CD8-positive, alpha-beta memory T cell (primary cell): ENCODE results near the gene SUFU. TPM values are rescaled to one million over a fixed set of nuclear protein-coding genes. Genes with fewer than 3 reads are reported as not detected.
"Not testable (repeated sequence)": the region's sequence is repeated elsewhere in the genome, so short reads cannot be mapped to it uniquely, and the experiment has no call there.

Experiments
- CTCF ChIA-PET: fragments of 350-600 bp; sonication (Branson Sonifier 250); formaldehyde crosslinking; loops from one replicate; lab custom pipeline; 2021; ENCODE audit warnings: antibody characterized with exemption; lab: Charles Lee
- POLR2A ChIA-PET: fragments of 350-600 bp; sonication (Branson Sonifier 250); formaldehyde crosslinking; loops from one replicate; lab custom pipeline; 2021; ENCODE audit warnings: antibody characterized with exemption; lab: Charles Lee
- DNase-seq, 5 donors: peaks; one replicate each; pipeline versions ENCODE4 v3.0.0 to v3.0.0-alpha.2; 2020 to 2022; ENCODE audit warnings: mixed read lengths in 1 of 5
- H3K27ac ChIP-seq: one replicate; pipeline ENCODE4 v1.7.0; 2013; ENCODE audit warnings: low read depth, mild to moderate bottlenecking, low read length, moderate library complexity
- H3K27me3 ChIP-seq: 2 replicates; pipeline ENCODE4 v1.7.0; 2013; ENCODE audit warnings: low read length, mild to moderate bottlenecking; ENCODE audit not compliant: insufficient read depth, poor library complexity, severe bottlenecking
- H3K36me3 ChIP-seq: 2 replicates; pipeline ENCODE4 v1.7.0; 2013; ENCODE audit warnings: mild to moderate bottlenecking, low read length, moderate library complexity; ENCODE audit not compliant: insufficient read depth
- H3K4me1 ChIP-seq: 2 replicates; pipeline ENCODE4 v1.7.0; 2013; ENCODE audit warnings: mild to moderate bottlenecking, low read length, moderate library complexity; ENCODE audit not compliant: insufficient read depth
- H3K4me3 ChIP-seq: 2 replicates; pipeline ENCODE4 v1.7.0; 2013; ENCODE audit warnings: mild to moderate bottlenecking, low read length
- H3K9me3 ChIP-seq: 2 replicates; pipeline ENCODE4 v1.7.0; 2013; ENCODE audit warnings: mild to moderate bottlenecking, low read length
- H3K27ac Mint-ChIP-seq, 8 donors: one replicate each; pipeline ENCODE4 v1.8.0; 2020 to 2021; ENCODE audit warnings: mixed read lengths in 8 of 8, mild to moderate bottlenecking in 6 of 8, inconsistent platforms in 3 of 8, moderate library complexity in 3 of 8
- H3K27me3 Mint-ChIP-seq, 2 donors: one replicate each; pipeline ENCODE4 v1.8.0; 2020 to 2021; ENCODE audit warnings: mixed read lengths in 2 of 2, mild to moderate bottlenecking in 1 of 2, moderate library complexity in 1 of 2
- H3K36me3 Mint-ChIP-seq, 3 donors: one replicate each; pipeline ENCODE4 v1.8.0; 2020 to 2021; ENCODE audit warnings: mixed read lengths in 3 of 3, inconsistent platforms in 1 of 3, mild to moderate bottlenecking in 1 of 3
- H3K4me1 Mint-ChIP-seq, 3 donors: one replicate each; pipeline ENCODE4 v1.8.0; 2020 to 2021; ENCODE audit warnings: mixed read lengths in 3 of 3, inconsistent platforms in 1 of 3, mild to moderate bottlenecking in 1 of 3
- H3K4me3 Mint-ChIP-seq, 7 donors: one replicate each; pipeline ENCODE4 v1.8.0; 2020 to 2021; ENCODE audit warnings: mixed read lengths in 7 of 7, mild to moderate bottlenecking in 6 of 7, moderate library complexity in 4 of 7, inconsistent platforms in 2 of 7
- H3K9me3 Mint-ChIP-seq, 5 donors: one replicate each; pipeline ENCODE4 v1.8.0; 2020 to 2022; ENCODE audit warnings: mixed read lengths in 5 of 5, mild to moderate bottlenecking in 3 of 5, moderate library complexity in 2 of 5, inconsistent platforms in 1 of 5
- polyA plus RNA-seq: library from polyadenylated mRNA; unstranded; fragments of 300-500 nt; fragmentation: Illumina TruSeq; gene quantifications from one replicate; pipeline ENCODE4 v1.2.3, GENCODE V29; 2021
- total RNA-seq, 2 experiments: library from RNA; stranded (reverse); gene quantifications; one replicate each; pipeline ENCODE4 v1.2.3, GENCODE V29; 2021

Gene SUFU
- total and polyA plus RNA-seq, 3 experiments from 2014 or later: 7.5 to 8.3 (median 8.3) TPM

GRCh38 chr10:102661658-102662028 is 157.9 kb downstream of the SUFU start:
- peak overlapping the region; percentile 29 for H3K4me3 ChIP-seq
- peaks cover 28 to 42% (median 34%) of the 10 kb centered on the region in 3 donors for H3K4me1 Mint-ChIP-seq

GRCh38 chr10:102665904-102666509 is 162.2 kb downstream of the SUFU start:
- DNase-seq: no peak
- CTCF ChIA-PET: interaction anchor here (0.7 to 1.1 kb wide), 4 partner anchors 10 to 20 kb away, joined by 3 to 5 read pairs (median 4); no protein-coding TSS in a partner anchor
- H3K9me3 Mint-ChIP-seq: no peaks in the 10 kb centered on the region
- Histone ChIP-seq H3K36me3 (no peaks in the 10 kb centered on the region), H3K27me3 (no peaks in the 10 kb centered on the region), H3K9me3 (no peaks in the 10 kb centered on the region), H3K27ac (no peak overlapping the region), H3K4me1 (peaks cover 19% of the 10 kb centered on the region), H3K4me3 (no peak overlapping the region)
- peaks cover 16 to 28% (median 23%) of the 10 kb centered on the region in 3 donors for H3K4me1 Mint-ChIP-seq
- H3K4me3 Mint-ChIP-seq: no peak overlapping the region
- peak overlapping the region in 2 of 8 donors; percentile 29 to 33 for H3K27ac Mint-ChIP-seq
- POLR2A ChIA-PET: no interaction called here
- H3K27me3 Mint-ChIP-seq: no peaks in the 10 kb centered on the region
- H3K36me3 Mint-ChIP-seq: no peaks in the 10 kb centered on the region

More at GRCh38 chr10:102661658-102662028, 157.9 kb downstream of the SUFU start:
- no peak for DNase-seq
- H3K27ac ChIP-seq: no peak overlapping the region
- H3K4me1 ChIP-seq: peaks cover 34% of the 10 kb centered on the region
- Mint-ChIP-seq H3K9me3 (no peaks in the 10 kb centered on the region), H3K4me3 (peak overlapping the region; percentile 3 to 80 (median 71)), H3K36me3 (peaks cover 0 to 19% (median 2%) of the 10 kb centered on the region in 3 donors), H3K27me3 (no peaks in the 10 kb centered on the region), H3K27ac (peak overlapping the region; percentile 75 to 93 (median 82))
- ChIA-PET CTCF (interaction anchor here (1.2 to 2.4 kb wide), 4 partner anchors 8 to 17 kb away, joined by 3 to 12 read pairs (median 8); partner anchors contain the start of gene TRIM8), POLR2A (interaction anchor here (1.1 to 4.2 kb wide), 5 partner anchors 10 to 52 kb away, joined by 5 to 51 read pairs (median 11); partner anchors contain the start of genes ARL3, SFXN2 and TRIM8)
- no peaks in the 10 kb centered on the region for H3K9me3 ChIP-seq
- no peaks in the 10 kb centered on the region for H3K36me3 ChIP-seq
- no peaks in the 10 kb centered on the region for H3K27me3 ChIP-seq

- H3K9me3 Mint-ChIP-seq, H3K36me3 ChIP-seq, H3K4me3 ChIP-seq, H3K4me1 ChIP-seq, POLR2A ChIA-PET, CTCF ChIA-PET, H3K27me3 ChIP-seq, H3K27ac ChIP-seq, H3K36me3 Mint-ChIP-seq, DNase-seq, H3K9me3 ChIP-seq, H3K27me3 Mint-ChIP-seq, H3K4me3 Mint-ChIP-seq: not testable (repeated sequence)
- Mint-ChIP-seq H3K27ac (peak overlapping the region in 1 of 8 donors; percentile 26), H3K4me1 (peaks cover 9 to 19% (median 14%) of the 10 kb centered on the region in 3 donors)
Observed at GRCh38 chr10:102667411-102667810, 163.6 kb downstream of the SUFU start.

- peak in 1 of 5 donors; percentile 8 for DNase-seq
- Mint-ChIP-seq H3K9me3 (no peaks in the 10 kb centered on the region), H3K36me3 (no peaks in the 10 kb centered on the region), H3K4me3 (no peak overlapping the region), H3K27me3 (no peaks in the 10 kb centered on the region), H3K4me1 (peaks cover 16 to 29% (median 18%) of the 10 kb centered on the region in 3 donors), H3K27ac (peak overlapping the region in 6 of 8 donors; percentile 28 to 84 (median 54))
- H3K36me3 ChIP-seq: no peaks in the 10 kb centered on the region
- ChIA-PET CTCF (interaction anchor here (0.6 to 3.6 kb wide), 3 partner anchors 9 to 48 kb away, joined by 3 to 23 read pairs (median 8); partner anchors contain the start of gene TRIM8), POLR2A (interaction anchor here (1.4 kb wide), 1 partner anchor 10 kb away, joined by 3 read pairs; no protein-coding TSS in a partner anchor)
- no peaks in the 10 kb centered on the region for H3K27me3 ChIP-seq
- H3K27ac ChIP-seq: no peak overlapping the region
- no peaks in the 10 kb centered on the region for H3K9me3 ChIP-seq
- H3K4me1 ChIP-seq: peaks cover 14% of the 10 kb centered on the region
- H3K4me3 ChIP-seq: no peak overlapping the region
Observed at GRCh38 chr10:102668326-102669107, 164.7 kb downstream of the SUFU start.

- Mint-ChIP-seq H3K27ac (peak overlapping the region in 4 of 8 donors; percentile 39 to 84 (median 59)), H3K9me3 (no peaks in the 10 kb centered on the region), H3K4me1 (peaks cover 24 to 39% (median 27%) of the 10 kb centered on the region in 3 donors), H3K36me3 (no peaks in the 10 kb centered on the region), H3K4me3 (no peak overlapping the region), H3K27me3 (no peaks in the 10 kb centered on the region)
- no peaks in the 10 kb centered on the region for H3K9me3 ChIP-seq
- DNase-seq: peak in 1 of 5 donors; percentile 42
- H3K27me3 ChIP-seq: no peaks in the 10 kb centered on the region
- H3K4me3 ChIP-seq: no peak overlapping the region
- no peak overlapping the region for H3K27ac ChIP-seq
- peaks cover 21% of the 10 kb centered on the region for H3K4me1 ChIP-seq
- H3K36me3 ChIP-seq: no peaks in the 10 kb centered on the region
- ChIA-PET POLR2A (interaction anchor here (0.9 to 1.7 kb wide), 3 partner anchors 11 to 45 kb away, joined by 3 to 20 read pairs (median 4); partner anchors contain the start of gene ARL3), CTCF (interaction anchor here (1.0 to 3.6 kb wide), 9 partner anchors 8 to 46 kb away, joined by 3 to 23 read pairs (median 7); partner anchors contain the start of genes ARL3, SFXN2 and TRIM8)
Observed at GRCh38 chr10:102669206-102670064, 165.7 kb downstream of the SUFU start.

GRCh38 chr10:102670065-102670670 is 166.4 kb downstream of the SUFU start:
- Mint-ChIP-seq H3K4me3 (peak overlapping the region in 1 of 7 donors; percentile 9), H3K9me3 (no peaks in the 10 kb centered on the region), H3K36me3 (no peaks in the 10 kb centered on the region), H3K27me3 (no peaks in the 10 kb centered on the region), H3K4me1 (peaks cover 31 to 46% (median 35%) of the 10 kb centered on the region in 3 donors), H3K27ac (peak overlapping the region in 5 of 8 donors; percentile 39 to 55 (median 50))
- peak in 1 of 5 donors; percentile 21 for DNase-seq
- ChIA-PET POLR2A (interaction anchor here (0.5 to 2.0 kb wide), 6 partner anchors 9 to 71 kb away, joined by 3 to 20 read pairs (median 4); partner anchors contain the start of genes ARL3 and TRIM8), CTCF (interaction anchor here (1.0 to 3.6 kb wide), 10 partner anchors 8 to 45 kb away, joined by 3 to 23 read pairs (median 6); partner anchors contain the start of genes ARL3, SFXN2 and TRIM8)
- no peaks in the 10 kb centered on the region for H3K27me3 ChIP-seq
- H3K27ac ChIP-seq: no peak overlapping the region
- H3K36me3 ChIP-seq: no peaks in the 10 kb centered on the region
- no peak overlapping the region for H3K4me3 ChIP-seq
- H3K9me3 ChIP-seq: no peaks in the 10 kb centered on the region
- H3K4me1 ChIP-seq: peaks cover 28% of the 10 kb centered on the region
